HL-60 (cell line): ENCODE measurements around the gene ANTXR1.

Experiments used
- SPI1 ChIP-seq: IDR thresholded peaks from 2 replicates; pipeline ENCODE4 v1.6.1; 2012; ENCODE audit warnings: low read depth, mild to moderate bottlenecking, borderline replicate concordance
- TF ChIP-seq, protein P1 (sequence below): IDR thresholded peaks from one replicate; pipeline ENCODE4 v1.5.1; 2011; ENCODE audit warnings: low read length, control low read depth, inconsistent platforms; ENCODE audit not compliant: insufficient read depth

GRCh38 chr2:69100220-69100723 lies 87.3 kb downstream of the ANTXR1 start:
- TF ChIP-seq, protein P1, sequence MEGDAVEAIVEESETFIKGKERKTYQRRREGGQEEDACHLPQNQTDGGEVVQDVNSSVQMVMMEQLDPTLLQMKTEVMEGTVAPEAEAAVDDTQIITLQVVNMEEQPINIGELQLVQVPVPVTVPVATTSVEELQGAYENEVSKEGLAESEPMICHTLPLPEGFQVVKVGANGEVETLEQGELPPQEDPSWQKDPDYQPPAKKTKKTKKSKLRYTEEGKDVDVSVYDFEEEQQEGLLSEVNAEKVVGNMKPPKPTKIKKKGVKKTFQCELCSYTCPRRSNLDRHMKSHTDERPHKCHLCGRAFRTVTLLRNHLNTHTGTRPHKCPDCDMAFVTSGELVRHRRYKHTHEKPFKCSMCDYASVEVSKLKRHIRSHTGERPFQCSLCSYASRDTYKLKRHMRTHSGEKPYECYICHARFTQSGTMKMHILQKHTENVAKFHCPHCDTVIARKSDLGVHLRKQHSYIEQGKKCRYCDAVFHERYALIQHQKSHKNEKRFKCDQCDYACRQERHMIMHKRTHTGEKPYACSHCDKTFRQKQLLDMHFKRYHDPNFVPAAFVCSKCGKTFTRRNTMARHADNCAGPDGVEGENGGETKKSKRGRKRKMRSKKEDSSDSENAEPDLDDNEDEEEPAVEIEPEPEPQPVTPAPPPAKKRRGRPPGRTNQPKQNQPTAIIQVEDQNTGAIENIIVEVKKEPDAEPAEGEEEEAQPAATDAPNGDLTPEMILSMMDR = no peak
- no peak for TF ChIP-seq SPI1
